ENCODE data around the gene TRIM44.

GRCh38 chr11:35735411-35735810 lies 72.8 kb downstream of the TRIM44 start:
- no peak for TF ChIP-seq POLR2AphosphoS5 (IDR thresholded peaks at IDR 0.05; ENCODE audit: low read depth, low read length)
- no peak for TF ChIP-seq POLR2A (IDR thresholded peaks at IDR 0.05; ENCODE audit: low read depth, low read length)
- no peak for TF ChIP-seq TAF1 (IDR thresholded peaks at IDR 0.05; ENCODE audit: borderline replicate concordance, low read depth, low read length)

Data from GM12892 (cell line).